ENCODE data around the gene RBMX.
A peak's percentile ranks its signal among the peaks of the same experiment; 100 is the strongest.
"Not testable (repeated sequence)": the region's sequence is repeated elsewhere in the genome, so short reads cannot be mapped to it uniquely, and the experiment has no call there.

The RBMX gene

DNA sequence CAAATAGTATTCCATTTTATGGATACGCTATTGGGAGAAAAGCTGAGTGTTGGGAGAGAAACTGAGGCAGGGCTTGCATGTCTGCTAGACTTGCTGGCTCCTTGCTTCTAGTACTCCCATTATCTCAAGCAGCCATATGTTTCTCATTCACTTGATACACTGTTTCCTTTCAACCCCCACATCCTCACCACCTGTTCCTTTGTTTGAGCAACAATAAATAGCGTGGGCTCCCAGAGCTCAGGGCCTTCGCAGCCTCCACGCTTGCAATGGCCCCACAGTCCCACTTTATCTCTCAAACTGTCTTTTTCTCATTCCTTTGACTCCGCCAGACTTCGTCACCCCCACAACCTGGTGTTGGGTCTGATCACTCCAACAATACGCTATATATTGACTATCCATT, 18.2 kb upstream of the RBMX start:
- not testable (repeated sequence) for H3K4me1 Mint-ChIP-seq; H3K4me3 Mint-ChIP-seq; ATAC-seq (replicated peaks); H3K27ac Mint-ChIP-seq; DNase-seq; H3K27me3 Mint-ChIP-seq; H3K36me3 Mint-ChIP-seq; H3K9me3 Mint-ChIP-seq

DNA sequence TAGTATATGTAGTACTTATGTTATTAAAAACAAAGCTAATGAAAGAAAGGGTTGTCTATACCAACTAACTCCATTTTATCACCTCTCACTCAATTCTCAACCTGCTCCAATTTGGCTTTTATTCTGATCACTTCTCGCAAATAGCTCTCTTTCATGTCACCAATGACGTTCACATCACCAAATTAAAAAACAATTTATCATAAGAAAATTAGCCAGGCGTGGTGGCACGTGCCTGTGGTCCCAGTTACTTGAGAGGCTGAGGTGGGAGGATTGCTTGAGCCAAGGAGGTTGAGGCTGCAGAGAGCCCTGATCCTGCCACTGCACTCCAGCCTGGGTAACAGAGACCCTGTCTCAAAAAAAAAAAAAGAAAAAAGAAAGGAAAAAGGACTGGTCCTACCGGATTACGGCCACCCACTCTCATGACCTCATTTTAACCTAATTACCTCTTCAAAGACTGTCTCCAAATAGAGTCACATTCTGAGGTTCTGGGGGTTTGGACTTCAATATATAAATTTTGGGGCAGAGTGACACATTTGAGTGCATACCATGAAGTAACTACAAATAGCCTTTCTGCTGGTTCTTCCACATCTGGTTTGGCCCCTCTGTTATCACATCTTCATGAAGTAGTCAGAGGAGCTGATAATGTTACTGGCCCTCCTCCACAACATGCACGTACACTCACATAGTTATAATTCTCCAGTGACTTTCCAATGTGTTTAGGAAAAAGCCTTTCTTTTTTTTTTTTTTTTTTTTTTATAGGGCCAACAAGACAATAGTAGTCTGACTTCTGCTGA, 15.8 kb upstream of the RBMX start:
- no peaks in the 10 kb centered on the region for H3K4me1 Mint-ChIP-seq
- H3K27me3 Mint-ChIP-seq: no peaks in the 10 kb centered on the region
- no peak overlapping the region for H3K4me3 Mint-ChIP-seq
- no peak for DNase-seq
- ATAC-seq (replicated peaks): no peak
- no peaks in the 10 kb centered on the region for H3K36me3 Mint-ChIP-seq
- no peak overlapping the region for H3K27ac Mint-ChIP-seq
- no peaks in the 10 kb centered on the region for H3K9me3 Mint-ChIP-seq

- Mint-ChIP-seq H3K27me3 (no peaks in the 10 kb centered on the region), H3K36me3 (no peaks in the 10 kb centered on the region), H3K4me1 (peaks cover 2 to 5% of the 10 kb centered on the region in 2 donors), H3K4me3 (no peak overlapping the region), H3K27ac (no peak overlapping the region), H3K9me3 (no peaks in the 10 kb centered on the region)
- ATAC-seq (replicated peaks): no peak
- no peak for DNase-seq
Measured at GRCh38 chrX:136892412-136892811, 11.9 kb upstream of the RBMX start.

DNA sequence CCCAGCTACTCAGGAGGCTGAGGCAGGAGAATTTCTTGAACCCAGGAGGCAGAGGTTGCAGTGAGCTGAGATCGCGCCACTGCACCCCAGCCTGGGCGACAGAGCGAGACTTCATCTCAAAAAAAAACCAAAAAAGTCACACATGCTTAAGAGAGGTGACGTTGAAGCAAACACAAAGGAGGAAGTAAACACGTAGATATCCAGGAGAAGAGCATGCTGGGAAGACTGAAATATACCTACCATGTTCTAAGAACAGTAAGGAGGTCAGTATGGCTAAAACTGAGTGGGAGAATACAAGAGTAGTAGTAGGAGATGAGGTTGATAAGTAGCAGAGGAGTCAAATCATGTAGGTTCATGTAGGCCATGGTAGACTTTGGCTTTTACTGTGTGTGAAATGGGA, 10.1 kb upstream of the RBMX start:
- ATAC-seq (replicated peaks): peak in 1 of 2 donors; percentile 31
- H3K9me3 Mint-ChIP-seq, H3K27me3 Mint-ChIP-seq, DNase-seq, H3K27ac Mint-ChIP-seq, H3K4me3 Mint-ChIP-seq, H3K4me1 Mint-ChIP-seq, H3K36me3 Mint-ChIP-seq: not testable (repeated sequence)

GRCh38 chrX:136889269-136889668, 8.7 kb upstream of the RBMX start:
- no peak overlapping the region for H3K27ac Mint-ChIP-seq
- no peak for DNase-seq
- no peak for ATAC-seq (replicated peaks)
- H3K4me3 Mint-ChIP-seq: no peak overlapping the region
- H3K36me3 Mint-ChIP-seq: no peaks in the 10 kb centered on the region
- peaks cover 2 to 5% of the 10 kb centered on the region in 2 donors for H3K4me1 Mint-ChIP-seq
- H3K9me3 Mint-ChIP-seq: no peaks in the 10 kb centered on the region
- no peaks in the 10 kb centered on the region for H3K27me3 Mint-ChIP-seq

GRCh38 chrX:136880003-136880451, 498 bp downstream of the RBMX start:
- H3K27me3 Mint-ChIP-seq: no peaks in the 10 kb centered on the region
- no peaks in the 10 kb centered on the region for H3K4me1 Mint-ChIP-seq
- H3K36me3 Mint-ChIP-seq: peaks cover 14 to 19% of the 10 kb centered on the region in 2 donors
- ATAC-seq (replicated peaks) (peak; percentile 50 to 56), DNase-seq (peak; percentile 12)
- H3K9me3 Mint-ChIP-seq: no peaks in the 10 kb centered on the region
- peak overlapping the region; percentile 94 to 96 for H3K4me3 Mint-ChIP-seq
- H3K27ac Mint-ChIP-seq: peak overlapping the region; percentile 100

GRCh38 chrX:136879001-136879687, 1.4 kb downstream of the RBMX start:
- Mint-ChIP-seq H3K27me3 (no peaks in the 10 kb centered on the region), H3K27ac (peak overlapping the region; percentile 100), H3K9me3 (no peaks in the 10 kb centered on the region), H3K36me3 (peaks cover 14 to 20% of the 10 kb centered on the region in 2 donors), H3K4me1 (no peaks in the 10 kb centered on the region), H3K4me3 (peak overlapping the region; percentile 94 to 96)
- ATAC-seq (replicated peaks) (no peak), DNase-seq (no peak)

DNA sequence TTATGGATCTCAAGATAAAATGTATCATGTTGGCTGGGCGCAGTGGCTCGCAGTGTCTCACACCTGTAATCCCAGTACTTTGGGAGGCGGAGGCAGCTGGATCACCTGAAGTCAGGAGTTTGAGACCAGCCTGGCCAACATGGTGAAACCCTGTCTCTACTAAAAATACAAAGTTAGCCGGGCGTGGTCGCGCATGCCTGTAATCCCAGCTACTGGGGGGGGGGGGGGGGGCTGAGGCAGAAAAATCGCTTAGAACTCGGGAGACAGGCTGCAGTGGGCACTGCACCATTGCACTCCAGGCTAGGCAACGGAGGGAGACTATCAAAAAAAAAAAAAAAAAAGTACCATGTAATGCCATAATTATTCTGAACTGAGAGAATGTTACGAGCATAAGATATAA, 2.1 kb downstream of the RBMX start:
- peaks cover 14 to 22% of the 10 kb centered on the region in 2 donors for H3K36me3 Mint-ChIP-seq
- H3K4me3 Mint-ChIP-seq: peak overlapping the region in 1 of 2 donors; percentile 96
- no peak overlapping the region for H3K27ac Mint-ChIP-seq
- no peaks in the 10 kb centered on the region for H3K4me1 Mint-ChIP-seq
- H3K27me3 Mint-ChIP-seq: no peaks in the 10 kb centered on the region
- ATAC-seq (replicated peaks): no peak
- H3K9me3 Mint-ChIP-seq: no peaks in the 10 kb centered on the region
- no peak for DNase-seq

- not testable (repeated sequence) for H3K27ac Mint-ChIP-seq; DNase-seq; H3K4me1 Mint-ChIP-seq; H3K4me3 Mint-ChIP-seq; H3K27me3 Mint-ChIP-seq; H3K9me3 Mint-ChIP-seq; ATAC-seq (replicated peaks)
- peaks cover 20 to 24% of the 10 kb centered on the region in 2 donors for H3K36me3 Mint-ChIP-seq
Measured at GRCh38 chrX:136874114-136874513, 6.4 kb downstream of the RBMX start.

DNA sequence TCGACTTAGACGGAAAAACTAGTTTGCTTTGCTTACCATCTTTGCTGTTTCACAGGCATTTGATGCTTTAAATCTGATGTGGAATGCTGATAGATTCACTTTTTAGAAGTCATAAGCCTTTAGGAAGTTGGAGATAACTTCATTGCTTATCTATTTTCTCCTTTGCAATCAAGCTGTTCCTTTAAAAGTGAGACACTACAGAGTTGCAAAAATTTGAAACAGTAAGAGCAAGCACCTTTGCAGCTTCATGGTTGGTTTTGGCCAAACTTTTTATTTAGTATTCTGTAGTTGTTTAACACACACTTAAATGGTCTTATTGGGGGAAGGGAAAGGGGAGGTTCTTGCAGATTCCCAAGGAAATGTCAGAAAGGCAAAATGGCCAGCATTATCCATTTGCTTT, 7.3 kb downstream of the RBMX start:
- ATAC-seq (replicated peaks); H3K4me1 Mint-ChIP-seq; H3K27me3 Mint-ChIP-seq; H3K27ac Mint-ChIP-seq; H3K9me3 Mint-ChIP-seq; H3K4me3 Mint-ChIP-seq; DNase-seq: not testable (repeated sequence)
- H3K36me3 Mint-ChIP-seq: peaks cover 18 to 27% of the 10 kb centered on the region in 2 donors

DNA sequence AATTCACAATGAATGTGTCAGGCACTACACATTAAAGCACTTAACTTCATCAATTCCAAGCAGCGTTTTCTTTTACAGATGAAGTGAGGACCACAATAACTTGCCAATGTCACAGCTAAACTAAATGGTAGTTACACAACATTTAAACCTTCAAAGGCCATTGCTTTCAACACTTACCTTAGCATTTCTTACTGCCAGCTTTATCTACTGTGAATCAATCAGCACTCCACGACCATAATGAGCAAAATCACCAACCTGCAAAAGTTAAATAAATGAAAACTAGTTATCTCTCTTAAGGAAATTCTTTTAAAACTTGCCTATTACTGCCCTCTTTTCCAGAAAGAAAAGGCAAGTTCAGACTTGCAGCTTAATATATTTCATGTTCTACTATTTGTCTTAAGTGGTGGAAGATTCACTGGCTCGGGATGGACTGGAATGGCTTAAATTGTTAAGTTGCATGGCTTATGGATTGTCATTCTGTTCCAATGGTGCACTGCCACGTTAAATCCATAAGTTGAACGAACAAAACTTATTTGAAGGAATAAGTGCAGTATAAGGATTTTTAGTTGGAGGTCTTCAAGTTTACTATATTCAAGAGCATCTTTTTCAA, 8.3 kb downstream of the RBMX start:
- H3K27ac Mint-ChIP-seq: no peak overlapping the region

GRCh38 chrX:136870064-136870463, 10.5 kb downstream of the RBMX start:
- Mint-ChIP-seq H3K27ac (no peak overlapping the region), H3K9me3 (no peaks in the 10 kb centered on the region), H3K27me3 (no peaks in the 10 kb centered on the region), H3K36me3 (peaks cover 26 to 35% of the 10 kb centered on the region in 2 donors), H3K4me1 (peaks cover 8 to 12% of the 10 kb centered on the region in 2 donors), H3K4me3 (no peak overlapping the region)
- DNase-seq (no peak), ATAC-seq (replicated peaks) (no peak)

More for the DNA sequence above, 8.3 kb downstream of the RBMX start:
- ATAC-seq (replicated peaks): no peak
- no peaks in the 10 kb centered on the region for H3K27me3 Mint-ChIP-seq
- H3K36me3 Mint-ChIP-seq: peaks cover 18 to 29% of the 10 kb centered on the region in 2 donors
- no peaks in the 10 kb centered on the region for H3K9me3 Mint-ChIP-seq
- peaks cover 4 to 7% of the 10 kb centered on the region in 2 donors for H3K4me1 Mint-ChIP-seq
- H3K4me3 Mint-ChIP-seq: no peak overlapping the region
- DNase-seq: no peak

DNA sequence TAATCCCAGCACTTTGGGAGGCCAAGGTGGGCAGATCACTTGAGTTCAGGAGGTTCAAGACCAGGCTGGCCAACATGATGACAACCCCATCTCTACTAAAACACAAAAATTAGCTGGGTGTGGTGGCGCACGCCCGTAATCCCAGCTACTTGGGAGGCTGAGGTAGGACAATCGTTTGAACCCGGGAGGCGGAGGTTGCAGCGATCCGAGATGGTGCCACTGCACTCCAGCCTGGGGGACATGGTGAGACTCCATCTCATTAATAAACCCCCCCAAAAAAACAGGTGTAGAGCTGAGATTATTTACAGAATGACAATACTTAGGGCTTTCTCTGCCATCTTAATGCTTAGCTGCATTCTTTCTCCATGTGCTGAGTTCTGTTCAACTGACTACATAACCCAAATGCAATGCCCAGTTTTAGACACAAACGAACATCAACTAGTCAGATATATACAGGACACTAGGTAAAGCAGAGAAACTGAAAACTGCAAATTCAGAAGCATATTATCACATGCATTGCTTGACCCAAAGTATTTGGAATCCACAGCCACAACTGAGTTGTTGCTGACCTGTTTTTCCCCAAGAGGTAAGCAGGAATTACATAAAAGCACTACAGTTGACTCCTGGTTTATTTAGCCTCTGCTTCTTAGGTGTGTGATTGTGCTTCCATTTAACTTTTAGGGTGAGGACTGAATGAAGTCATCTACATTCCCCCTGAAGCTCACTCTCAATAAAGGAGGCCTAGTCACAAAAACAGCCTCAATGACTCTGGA, 12.1 kb downstream of the RBMX start:
- DNase-seq (no peak), ATAC-seq (replicated peaks) (no peak)
- Mint-ChIP-seq H3K27ac (no peak overlapping the region), H3K4me3 (no peak overlapping the region), H3K36me3 (peaks cover 26 to 35% of the 10 kb centered on the region in 2 donors), H3K27me3 (no peaks in the 10 kb centered on the region), H3K4me1 (peaks cover 8 to 12% of the 10 kb centered on the region in 2 donors), H3K9me3 (no peaks in the 10 kb centered on the region)

DNA sequence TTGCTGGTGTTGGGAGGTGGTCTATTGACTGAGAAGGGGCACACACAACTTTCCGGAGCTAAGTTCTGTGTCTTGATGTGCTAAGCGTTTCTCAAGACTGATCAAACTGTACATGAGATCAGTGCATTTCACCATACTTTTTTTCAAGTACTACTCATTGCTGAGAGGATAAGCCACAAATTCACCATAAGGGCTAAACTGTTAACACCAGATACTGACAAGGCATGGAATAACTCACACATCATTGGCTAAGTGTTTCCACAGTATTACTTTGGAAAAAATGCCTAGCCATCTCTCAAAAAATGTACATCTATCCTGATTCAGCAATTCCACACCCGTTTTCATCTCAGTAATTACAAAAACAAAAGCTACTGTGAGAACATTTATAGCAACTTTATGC, 13.0 kb downstream of the RBMX start:
- peaks cover 26 to 29% of the 10 kb centered on the region in 2 donors for H3K36me3 Mint-ChIP-seq
- H3K27ac Mint-ChIP-seq: no peak overlapping the region
- H3K27me3 Mint-ChIP-seq: no peaks in the 10 kb centered on the region
- no peaks in the 10 kb centered on the region for H3K9me3 Mint-ChIP-seq
- H3K4me3 Mint-ChIP-seq: no peak overlapping the region
- DNase-seq: no peak
- no peak for ATAC-seq (replicated peaks)
- H3K4me1 Mint-ChIP-seq: peaks cover 8 to 12% of the 10 kb centered on the region in 2 donors
